ENCODE results near the gene SCN2A.
"Not testable (repeated sequence)": the region's sequence is repeated elsewhere in the genome, so short reads cannot be mapped to it uniquely, and the experiment has no call there.

Gene SCN2A

DNA sequence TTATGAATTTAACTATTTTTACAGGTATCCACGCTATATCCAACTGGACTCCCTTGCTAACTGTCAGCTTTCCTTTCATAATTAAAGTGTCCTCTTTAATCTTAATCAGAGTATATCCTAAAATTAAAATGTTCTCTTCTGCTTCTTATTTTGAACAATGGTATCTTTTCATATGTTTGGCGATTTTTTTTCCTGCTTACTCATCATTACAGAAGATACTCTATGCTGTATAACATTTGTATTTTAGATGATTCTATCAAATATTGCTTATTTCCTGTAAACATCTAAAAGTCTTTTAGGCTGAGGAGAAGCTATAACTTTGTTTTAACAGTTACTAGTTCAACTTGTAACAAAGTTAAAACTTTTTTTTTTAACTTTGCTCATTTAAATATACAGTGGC is 17.4 kb downstream of the SCN2A start:
- DNase-seq = no peak

DNA sequence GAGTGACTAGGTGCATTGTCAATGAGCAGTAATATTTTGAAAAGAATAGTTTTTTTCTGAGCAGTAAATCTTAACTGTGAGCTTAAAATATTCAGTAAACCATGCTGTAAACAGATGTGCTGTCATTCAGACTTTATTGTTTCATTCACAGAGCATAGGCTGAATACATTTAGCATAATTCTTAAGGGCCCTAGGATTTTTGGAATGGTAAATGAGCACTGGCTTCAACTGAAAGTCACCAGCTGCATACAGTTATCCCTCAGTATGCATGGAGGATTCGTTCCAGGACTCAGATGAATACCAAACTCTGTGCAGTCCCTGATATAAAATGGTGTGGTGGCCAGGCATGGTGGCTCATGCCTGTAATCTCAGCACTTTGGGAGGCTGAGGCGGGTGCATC is 21.1 kb downstream of the SCN2A start:
- DNase-seq = not testable (repeated sequence)

DNA sequence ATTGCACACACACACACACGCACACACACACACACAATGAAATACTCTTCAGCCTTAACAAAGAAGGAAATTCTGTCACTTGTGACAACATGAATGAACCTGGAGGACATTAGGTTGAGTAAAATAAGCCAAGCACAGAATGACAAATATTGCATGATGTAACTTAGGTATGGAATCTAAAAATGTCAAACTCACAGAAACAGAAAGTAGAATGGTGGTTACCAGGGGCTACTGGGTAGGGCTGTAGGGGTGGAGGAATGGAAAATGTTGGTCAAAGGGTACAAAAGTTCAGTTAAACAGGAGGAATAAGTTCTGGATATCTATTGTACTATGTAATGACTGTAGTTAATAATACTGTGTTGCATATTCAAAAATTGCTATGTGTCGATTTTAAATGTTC is 29.5 kb downstream of the SCN2A start:
- DNase-seq = no peak

DNA sequence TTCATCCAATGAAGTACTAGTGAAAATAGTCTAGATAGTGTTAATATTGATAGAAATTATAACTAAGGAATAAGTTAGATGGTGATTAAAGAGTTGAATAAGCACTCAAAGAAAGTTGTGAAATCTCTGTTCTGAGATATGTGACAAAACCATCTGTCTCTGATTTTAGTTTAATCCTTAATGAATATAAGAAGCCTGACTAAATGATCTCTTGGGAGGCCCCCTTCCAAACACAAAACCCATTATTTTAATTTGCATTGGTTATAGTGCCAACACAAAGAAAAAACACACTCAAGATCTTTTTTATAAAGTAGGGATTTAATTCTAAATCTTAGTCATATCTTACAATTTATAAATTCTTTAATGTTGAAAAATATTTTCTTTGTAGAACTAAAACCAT is 34.0 kb downstream of the SCN2A start:
- peak; percentile 8 for DNase-seq

DNA sequence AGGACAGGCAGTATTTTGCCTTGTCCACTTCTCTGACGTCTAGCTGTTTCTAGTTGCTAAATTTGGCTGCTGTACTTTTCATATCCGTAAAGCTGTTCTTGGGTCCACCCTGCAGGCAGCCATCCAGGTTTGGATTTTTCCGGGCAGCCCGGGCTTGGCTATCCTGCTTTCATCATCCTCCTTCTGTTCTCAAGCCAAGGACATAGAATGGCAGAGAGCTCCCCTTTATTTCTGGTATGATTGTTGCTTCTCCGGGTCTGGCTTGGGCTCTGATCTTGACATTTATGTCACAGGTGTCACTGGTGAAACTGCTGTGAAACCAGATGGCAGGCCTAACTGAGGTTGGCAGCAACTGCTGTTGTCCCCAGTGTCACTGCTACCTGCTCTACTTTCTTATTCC is 35.5 kb downstream of the SCN2A start:
- no peak for DNase-seq

DNA sequence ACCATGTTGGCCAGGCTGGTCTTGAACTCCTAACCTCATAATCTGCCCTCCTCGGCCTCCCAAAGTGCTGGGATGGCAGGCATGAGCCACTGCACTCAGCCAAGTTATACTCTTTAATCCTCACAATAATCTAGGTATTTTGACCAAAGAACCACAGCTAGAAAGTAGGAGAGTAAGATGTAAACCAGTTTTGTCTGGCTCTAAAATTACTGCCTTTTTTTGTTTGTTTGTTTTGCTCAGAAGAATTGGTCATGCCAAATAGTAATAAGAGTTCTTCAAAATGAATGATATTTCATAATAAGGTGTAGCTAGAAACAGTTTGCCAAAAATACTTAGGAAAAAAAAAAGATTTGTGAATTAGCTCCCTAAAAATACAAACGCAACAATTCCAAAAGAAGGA is 36.7 kb downstream of the SCN2A start:
- no peak for DNase-seq

DNA sequence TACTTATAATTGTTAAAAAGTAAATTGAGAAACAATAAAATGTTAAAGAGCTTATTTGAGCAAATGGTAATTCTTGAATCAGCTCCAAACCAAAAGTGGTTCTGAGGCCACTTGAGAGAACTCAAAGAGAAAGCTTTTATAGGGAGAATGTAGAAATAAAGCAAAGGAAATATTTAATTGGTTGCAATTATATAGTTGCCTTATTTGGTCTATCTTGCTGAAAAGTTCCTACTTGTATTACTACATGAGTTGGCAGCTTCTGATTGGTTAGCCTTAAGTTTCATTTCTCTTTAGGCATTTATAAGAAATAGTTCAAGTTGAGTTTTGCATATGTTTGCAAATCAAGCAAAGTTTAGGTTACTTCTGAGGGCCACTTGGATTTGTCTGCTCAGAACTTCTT is 38.1 kb downstream of the SCN2A start:
- peak; percentile 34 for DNase-seq

DNA sequence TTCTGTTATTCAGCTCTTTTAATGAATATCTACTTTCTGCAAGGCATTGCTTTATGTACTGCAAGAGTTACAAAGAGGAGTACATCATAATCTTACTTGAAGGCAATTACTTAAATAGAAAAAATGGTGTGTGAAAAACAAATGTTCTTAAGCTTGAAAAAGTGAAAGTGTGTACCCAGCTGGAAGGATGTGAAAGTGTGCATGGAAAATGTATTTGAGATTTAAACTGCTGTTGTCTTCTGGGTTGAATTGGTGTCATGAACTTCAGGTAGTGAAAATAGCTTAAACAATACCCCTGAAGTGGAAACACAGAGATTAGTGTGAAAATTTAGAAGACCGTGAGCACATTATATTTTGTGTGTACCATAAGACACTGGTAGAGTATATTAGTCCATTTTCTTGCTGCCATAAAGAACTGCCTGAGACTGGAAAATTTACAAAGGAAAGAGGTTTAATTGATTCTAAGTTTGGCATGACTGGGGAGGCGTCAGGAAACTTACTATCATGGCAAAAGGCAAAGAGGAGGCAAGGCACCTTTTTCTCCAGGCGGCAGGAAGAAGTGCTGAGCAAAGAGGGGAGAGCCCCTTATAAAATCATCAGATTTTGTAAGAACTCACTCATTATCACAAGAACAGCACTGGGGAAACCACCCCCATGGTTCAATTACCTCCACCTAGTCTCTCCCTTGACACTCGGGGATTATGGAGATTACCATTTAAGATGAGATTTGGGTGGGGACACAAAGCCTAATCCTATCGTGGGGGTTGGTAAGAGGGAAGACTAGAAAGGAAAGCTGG is 38.8 kb downstream of the SCN2A start:
- DNase-seq = no peak

DNA sequence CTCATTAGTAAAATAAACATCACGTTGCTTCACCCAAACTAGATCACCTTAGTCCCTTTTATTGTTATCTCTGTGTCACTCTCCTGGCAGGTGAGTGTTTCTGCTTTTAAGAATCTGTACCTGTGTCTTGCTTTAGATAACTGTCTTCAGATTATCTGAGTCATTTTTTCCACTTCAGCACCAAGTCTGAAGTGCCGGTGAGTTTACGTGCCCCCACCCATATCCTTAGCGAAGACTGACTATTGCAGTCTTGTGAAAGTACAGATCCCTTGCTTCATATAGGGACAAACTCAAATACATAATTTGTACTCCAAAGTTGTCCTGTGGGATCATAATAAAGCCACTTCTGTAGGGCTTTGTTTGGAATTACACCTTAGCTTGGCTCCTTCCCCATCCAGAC is 41.1 kb downstream of the SCN2A start:
- DNase-seq = no peak

DNA sequence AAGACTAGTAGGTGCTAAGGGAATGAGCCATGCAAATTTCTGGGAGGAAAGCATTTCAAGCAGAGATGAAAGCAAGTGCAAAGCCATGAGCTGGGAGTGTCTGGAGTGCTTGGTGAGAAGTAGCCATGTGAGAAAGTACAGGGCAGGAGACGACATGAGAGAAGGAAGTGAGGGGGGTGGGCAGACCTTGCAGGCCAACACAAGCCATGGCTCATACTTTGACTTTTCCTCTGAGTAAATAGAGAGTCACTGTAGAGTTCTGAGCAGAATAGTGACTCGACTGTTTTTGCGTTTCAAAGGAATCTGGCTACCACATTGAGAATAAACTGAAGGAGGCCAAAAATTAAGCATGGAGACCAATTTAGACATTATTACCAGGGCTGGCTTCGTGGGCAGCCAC is 42.2 kb downstream of the SCN2A start:
- peak; percentile 8 for DNase-seq

DNA sequence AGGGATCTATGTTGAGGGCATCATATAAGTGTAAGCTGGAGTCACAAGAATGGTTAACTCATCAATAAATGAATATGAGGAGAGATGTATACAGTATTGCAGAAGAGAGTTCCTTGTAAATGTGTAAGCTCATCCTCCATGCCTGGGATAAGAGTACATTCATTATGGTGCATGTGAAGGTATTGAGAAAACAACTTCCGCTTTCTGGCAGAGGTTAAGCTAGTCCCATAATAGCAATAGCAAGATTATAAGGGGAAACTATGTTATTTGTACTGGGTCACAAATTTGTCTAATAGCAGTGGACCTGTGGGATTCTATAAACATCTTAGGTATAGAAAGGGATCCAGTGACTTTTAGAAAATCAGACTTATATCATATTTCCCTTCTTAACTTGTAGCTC is 44.1 kb downstream of the SCN2A start:
- DNase-seq = no peak

DNA sequence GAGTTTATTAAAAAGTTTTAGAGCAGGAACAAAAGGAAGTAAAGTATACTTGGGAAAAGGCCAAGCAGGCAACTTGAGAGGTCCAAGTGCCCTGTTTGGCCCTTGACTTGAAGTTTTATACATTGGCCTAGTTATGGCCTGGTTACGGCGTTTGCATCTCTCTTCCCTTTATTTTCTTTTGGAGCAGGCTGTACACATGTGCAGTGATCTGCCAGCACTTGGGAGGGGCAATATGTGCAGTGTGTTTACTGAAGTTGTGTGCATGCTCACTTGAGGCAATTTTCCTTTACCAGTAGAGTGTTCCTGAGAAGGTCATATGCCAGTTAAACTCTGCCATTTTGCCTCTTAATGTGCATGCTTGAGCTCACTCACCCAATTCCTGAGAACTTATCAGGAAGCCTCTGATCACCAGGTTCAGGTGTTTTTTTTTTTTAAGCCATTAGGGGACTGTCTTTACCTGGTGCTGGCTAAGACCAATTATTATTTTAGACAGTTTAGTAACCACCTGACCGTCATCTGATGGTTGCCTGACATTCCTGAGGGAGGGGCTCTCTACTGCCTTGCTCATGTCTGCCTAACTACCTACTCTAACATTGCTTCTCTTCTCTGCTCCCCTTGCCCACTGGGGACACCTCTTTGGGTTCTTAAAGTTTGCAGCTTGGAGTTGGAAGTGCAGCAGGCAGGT is 48.0 kb downstream of the SCN2A start:
- DNase-seq = no peak

DNA sequence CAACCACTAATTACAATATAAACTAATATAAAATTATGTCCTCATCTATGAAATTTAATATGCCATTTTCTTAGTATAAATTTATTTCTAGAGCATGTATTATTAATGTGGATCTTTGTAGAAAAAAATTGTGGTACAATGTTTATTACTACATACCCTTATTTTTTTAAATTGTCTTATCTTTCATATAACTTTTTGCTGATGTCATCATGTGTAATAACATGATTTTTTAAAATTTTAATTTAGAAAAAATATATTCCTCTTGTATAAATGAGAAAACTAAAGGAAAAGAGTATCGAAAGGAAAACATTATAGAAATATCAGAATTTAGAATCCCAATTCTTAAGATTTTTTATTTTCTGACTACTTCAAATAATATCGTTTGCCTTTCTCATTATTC is 49.9 kb downstream of the SCN2A start:
- DNase-seq = no peak

DNA sequence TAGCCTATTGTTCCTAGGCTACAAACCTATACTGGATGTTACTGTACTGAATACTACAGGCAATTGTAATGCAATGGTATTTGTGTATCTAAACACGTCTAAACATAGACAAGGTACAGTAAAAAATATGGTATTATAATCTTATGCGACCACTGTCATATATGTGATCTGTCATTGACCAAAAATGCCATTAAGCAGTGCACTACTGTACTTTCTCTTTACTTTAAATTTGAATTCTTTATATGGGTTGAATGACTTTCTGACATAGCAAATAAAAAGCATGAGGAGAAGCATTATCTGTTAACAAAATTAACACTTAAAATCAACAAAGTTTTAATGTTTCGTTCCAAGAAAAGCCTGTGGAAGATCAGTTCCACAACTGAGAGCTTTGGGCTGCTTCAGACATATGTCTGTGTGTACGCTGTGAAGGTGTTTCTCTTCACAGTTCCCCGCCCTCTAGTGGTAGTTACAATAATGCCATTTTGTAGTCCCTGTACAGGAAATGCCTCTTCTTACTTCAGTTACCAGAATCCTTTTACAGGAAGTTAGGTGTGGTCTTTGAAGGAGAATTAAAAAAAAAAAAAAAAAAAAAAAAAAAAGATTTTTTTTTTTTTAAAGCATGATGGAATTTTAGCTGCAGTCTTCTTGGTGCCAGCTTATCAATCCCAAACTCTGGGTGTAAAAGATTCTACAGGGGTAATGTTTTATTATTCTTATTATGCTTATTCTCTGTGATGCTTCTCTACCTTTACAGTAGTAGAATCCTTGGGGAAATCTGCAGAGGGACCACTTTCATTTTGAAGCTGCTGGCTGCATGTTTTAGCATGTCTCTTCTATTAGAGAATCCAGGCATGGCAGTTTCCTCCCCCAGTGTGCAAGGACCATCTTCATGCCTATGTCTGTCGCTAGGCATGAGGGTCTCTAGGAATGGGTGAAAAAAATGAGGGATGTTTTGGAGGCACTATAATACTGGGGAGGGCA is 54.5 kb downstream of the SCN2A start:
- DNase-seq = peak; percentile 87

DNA sequence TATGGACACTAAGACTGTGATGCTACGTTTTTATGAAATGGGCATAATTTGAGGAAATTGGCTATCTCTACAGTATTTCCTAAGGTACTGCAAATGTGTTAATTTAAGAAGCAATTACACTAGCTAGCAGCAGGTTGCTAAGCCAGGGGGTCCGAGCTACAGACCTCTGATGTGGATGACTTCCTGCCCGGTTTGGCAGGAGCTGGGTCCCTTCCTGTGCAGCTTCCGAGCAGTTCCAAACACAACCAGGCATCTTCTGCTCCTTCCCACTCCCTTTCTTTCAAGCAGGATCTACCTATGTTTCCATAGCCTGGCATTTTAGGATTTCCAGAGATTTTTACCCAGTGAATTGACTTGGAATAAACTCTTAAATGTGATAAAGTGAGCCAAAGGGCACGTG is 55.7 kb downstream of the SCN2A start:
- DNase-seq = no peak

DNA sequence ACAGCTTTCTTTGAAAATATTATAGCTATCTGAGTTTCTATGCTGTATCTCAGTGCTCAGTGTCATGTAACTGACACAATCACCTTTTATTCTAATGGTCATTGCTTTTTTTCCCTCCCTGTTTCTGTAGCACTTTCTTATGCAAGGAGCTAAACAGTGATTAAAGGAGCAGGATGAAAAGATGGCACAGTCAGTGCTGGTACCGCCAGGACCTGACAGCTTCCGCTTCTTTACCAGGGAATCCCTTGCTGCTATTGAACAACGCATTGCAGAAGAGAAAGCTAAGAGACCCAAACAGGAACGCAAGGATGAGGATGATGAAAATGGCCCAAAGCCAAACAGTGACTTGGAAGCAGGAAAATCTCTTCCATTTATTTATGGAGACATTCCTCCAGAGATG is 56.4 kb downstream of the SCN2A start:
- DNase-seq = no peak

DNA sequence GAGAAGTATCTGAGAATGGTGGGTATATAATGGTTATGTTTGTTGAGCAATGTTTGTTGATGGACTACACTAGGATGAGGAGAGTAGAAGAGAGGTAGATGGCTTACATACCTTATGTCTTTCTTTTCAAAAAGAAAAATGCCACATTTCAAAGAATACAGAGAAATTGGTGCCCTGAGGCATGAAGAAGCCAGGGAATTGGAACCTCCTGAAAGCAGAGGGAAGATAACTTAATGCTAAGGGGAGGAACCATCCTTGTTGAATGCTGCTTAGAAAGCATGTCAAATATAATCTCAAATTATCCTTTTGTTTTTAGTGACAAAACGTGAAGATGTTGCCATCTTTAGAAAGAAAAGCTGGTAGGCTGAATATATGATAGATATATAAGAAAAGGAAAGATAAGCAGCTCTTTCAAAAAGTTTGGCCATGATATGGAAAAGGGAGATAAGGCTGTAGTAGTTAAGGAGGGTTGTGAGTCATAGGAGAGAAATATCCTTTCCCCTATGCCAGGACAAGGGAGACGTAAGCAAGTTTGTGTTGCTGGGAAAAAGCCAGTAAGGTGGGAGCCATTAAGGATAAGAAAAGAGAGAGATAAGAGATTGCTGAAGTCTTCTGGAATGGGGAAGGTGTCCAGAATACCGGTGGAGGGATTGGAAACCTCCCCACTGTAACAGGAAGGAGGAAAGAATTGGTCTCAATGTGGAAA is 66.3 kb downstream of the SCN2A start:
- no peak for DNase-seq

DNA sequence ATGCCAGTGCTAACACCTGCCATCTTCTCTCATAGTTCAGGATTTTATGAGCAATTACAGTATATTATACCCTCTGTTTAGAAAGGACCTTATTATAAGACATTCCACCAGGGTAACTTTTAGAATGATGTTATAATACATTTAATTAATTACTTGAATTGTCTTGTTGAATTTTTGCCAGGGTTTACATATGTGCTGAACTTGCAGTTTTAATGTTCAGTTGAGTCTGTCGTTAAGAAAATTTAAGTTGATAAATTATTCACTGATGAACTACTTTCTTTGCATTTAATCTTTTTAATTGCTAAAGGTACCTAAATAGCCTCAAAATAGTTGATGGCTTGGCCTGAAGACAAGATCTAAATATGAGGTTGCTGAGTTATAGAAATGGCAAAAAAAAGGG is 68.1 kb downstream of the SCN2A start:
- DNase-seq = no peak

DNA sequence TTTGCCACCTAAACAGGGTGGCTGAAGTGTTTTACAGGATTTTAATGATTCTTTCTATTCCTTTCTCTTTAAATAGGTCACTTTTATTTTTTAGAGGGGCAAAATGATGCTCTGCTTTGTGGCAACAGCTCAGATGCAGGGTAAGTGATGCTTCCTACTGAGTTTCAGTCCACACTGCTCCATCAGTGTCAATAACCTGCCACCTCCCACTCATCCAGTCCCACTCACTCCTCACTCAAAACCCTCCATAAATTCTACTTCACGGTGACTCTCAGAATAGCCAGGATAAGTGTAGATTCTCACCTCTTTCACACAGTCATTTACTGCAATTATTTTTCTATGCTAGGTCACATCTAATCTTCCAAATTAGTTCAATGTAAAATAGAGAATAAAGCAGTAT is 72.7 kb downstream of the SCN2A start:
- DNase-seq = no peak

DNA sequence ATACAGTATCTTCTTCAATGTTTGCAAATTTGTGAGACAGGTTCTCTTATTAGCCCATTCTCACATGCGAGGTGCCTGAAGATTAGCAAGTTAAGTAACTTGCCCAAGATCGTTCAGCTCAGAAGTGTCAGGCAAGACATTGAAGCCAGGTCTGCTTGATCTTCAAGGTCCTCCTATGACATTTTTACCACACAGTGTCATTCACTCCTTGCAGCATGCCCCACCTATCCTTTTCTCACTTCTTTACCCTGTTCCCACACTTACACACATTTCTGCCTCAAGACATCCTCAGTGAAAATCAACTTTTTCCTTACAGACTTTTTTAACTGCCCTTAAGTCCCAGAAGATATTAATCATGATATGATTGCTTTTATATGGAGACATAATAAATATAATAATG is 73.8 kb downstream of the SCN2A start:
- DNase-seq = no peak

DNA sequence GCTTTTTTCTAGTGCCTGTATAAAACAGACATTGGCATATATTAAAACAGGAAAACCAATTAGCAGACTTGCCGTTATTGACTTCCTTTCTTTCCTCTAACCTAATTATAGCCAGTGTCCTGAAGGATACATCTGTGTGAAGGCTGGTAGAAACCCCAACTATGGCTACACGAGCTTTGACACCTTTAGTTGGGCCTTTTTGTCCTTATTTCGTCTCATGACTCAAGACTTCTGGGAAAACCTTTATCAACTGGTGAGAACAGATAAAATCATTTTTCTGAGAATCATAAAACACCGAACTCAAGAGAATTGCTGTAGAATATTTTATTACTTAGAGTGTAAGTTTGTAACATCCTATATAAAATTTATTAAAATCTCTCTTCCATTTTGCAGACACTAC is 74.3 kb downstream of the SCN2A start:
- DNase-seq = no peak

DNA sequence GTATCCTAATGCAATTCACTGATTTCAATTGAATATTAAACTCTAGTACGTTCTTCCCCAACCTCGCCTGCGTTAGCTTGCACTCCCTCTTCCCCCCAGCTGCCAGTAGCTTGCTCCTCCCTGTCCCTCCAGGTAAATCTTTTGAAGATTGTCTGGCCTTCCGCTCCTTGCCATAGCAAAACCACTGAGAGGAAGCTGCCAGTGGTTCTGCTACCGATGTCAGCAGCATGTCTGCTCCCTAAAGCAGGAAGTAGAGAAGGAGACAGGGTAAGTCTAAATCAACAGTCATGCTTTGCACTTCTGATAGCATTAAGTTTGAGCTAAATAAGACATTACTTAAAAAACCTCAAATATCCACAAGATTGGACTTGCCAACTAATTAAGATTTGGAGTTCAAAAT is 89.1 kb downstream of the SCN2A start:
- no peak for DNase-seq

DNA sequence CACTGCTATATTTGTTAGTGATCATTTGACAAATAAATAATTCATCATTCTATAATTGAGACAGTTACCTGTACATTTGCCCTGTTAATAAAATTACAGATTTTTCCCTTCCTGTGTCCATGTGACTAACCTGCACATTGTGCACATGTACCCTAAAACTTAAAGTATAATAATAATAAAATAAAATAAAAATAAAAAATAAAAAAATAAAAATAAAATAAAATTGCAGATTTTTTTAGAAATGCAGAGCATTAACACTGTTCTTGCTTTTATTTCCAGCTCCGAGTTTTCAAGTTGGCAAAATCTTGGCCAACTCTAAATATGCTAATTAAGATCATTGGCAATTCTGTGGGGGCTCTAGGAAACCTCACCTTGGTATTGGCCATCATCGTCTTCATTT is 105.1 kb downstream of the SCN2A start:
- not testable (repeated sequence) for DNase-seq

Data from fibroblast of skin of right biceps (primary cell).